Hepatocyte (in vitro differentiated cells): ENCODE data around the gene CSRP2.

Experiments
- EZH2 ChIP-seq: fragments of 200-600 bp; sonication (generic); IDR thresholded peaks from 2 replicates; pipeline ENCODE4 v1.6.1; 2016; ENCODE audit warnings: antibody characterized with exemption, mild to moderate bottlenecking, borderline replicate concordance
- EZH2phosphoT487 ChIP-seq: fragments of 200-600 bp; sonication (generic); IDR thresholded peaks from one replicate; pipeline ENCODE4 v1.6.1; 2018; ENCODE audit warnings: antibody characterized with exemption, mild to moderate bottlenecking, low read depth, moderate library complexity; ENCODE audit not compliant: unreplicated experiment, severe bottlenecking
- TF ChIP-seq, protein P1 (sequence below): fragments of 200-600 bp; sonication (generic); IDR thresholded peaks from 2 replicates; pipeline ENCODE4 v1.5.1; 2016; ENCODE audit warnings: antibody characterized with exemption, mild to moderate bottlenecking; ENCODE audit not compliant: poor library complexity

DNA sequence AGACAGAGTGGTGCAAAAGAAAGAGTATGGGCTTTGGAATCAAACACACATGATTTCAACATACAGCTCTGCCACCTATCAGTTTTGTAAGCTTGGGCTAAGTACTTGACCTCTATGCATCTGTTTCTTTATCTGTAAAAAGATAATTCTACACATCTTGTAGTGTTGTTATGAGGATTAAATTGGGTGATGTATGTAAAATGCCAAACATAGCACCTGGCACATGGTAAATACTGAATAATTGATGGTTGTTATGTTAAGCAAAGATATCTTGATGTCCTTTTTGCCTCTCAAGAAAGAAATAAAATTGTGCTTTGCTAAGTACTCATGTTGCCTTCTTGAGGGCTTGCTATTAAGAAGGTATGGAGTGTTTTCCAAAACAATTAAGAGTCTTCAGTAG is 2.3 kb upstream of the CSRP2 start:
- no peak for TF ChIP-seq EZH2
- TF ChIP-seq, protein P1, sequence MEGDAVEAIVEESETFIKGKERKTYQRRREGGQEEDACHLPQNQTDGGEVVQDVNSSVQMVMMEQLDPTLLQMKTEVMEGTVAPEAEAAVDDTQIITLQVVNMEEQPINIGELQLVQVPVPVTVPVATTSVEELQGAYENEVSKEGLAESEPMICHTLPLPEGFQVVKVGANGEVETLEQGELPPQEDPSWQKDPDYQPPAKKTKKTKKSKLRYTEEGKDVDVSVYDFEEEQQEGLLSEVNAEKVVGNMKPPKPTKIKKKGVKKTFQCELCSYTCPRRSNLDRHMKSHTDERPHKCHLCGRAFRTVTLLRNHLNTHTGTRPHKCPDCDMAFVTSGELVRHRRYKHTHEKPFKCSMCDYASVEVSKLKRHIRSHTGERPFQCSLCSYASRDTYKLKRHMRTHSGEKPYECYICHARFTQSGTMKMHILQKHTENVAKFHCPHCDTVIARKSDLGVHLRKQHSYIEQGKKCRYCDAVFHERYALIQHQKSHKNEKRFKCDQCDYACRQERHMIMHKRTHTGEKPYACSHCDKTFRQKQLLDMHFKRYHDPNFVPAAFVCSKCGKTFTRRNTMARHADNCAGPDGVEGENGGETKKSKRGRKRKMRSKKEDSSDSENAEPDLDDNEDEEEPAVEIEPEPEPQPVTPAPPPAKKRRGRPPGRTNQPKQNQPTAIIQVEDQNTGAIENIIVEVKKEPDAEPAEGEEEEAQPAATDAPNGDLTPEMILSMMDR: no peak
- no peak for TF ChIP-seq EZH2phosphoT487
